HepG2 (cell line): Measurements from ENCODE around the gene AHR. TPM values are rescaled to one million over a fixed set of nuclear protein-coding genes. Genes with fewer than 3 reads are reported as not detected.
A peak's percentile ranks its signal among the peaks of the same experiment; 100 is the strongest.

Experiments used
- CREB1 ChIP-seq, 2 experiments: fragments of 450-650 bp in 1 of 2; IDR thresholded peaks; 2 replicates each; pipeline ENCODE4 v1.6.1; 2016 to 2017; ENCODE audit warnings: control low read depth in 1 of 2, mild to moderate bottlenecking in 1 of 2, missing compliant biosample characterization in 1 of 2, missing genetic modification characterization in 1 of 2
- FOXA1 ChIP-seq, 2 experiments: fragments of 450-650 bp in 1 of 2; sonication (generic) in 1 of 2; formaldehyde crosslinking in 1 of 2; IDR thresholded peaks; 2 replicates each; pipeline versions ENCODE4 v1.4.0 to v1.6.1; 2016 to 2020; ENCODE audit warnings: missing genetic modification reagents in 1 of 2
- HES4 ChIP-seq: sonication (generic); formaldehyde crosslinking; IDR thresholded peaks from 2 replicates; pipeline ENCODE4 v1.9.0; 2021; ENCODE audit warnings: mild to moderate bottlenecking, missing genetic modification reagents, borderline replicate concordance
- JDP2 ChIP-seq: sonication (generic); formaldehyde crosslinking; IDR thresholded peaks from 2 replicates; pipeline ENCODE4 v1.8.1; 2022; ENCODE audit warnings: missing genetic modification reagents, borderline replicate concordance
- MAZ ChIP-seq, 2 experiments: sonication (generic) in 1 of 2; formaldehyde crosslinking in 1 of 2; IDR thresholded peaks; 2 replicates each; pipeline versions ENCODE4 v1.5.0 to v1.6.1; 2012 to 2020; ENCODE audit warnings: low read depth in 2 of 2, mild to moderate bottlenecking in 2 of 2, borderline replicate concordance in 1 of 2, improper control_type of control experiment in 1 of 2, low read length in 1 of 2, missing genetic modification reagents in 1 of 2, moderate library complexity in 1 of 2
- NCOA5 ChIP-seq: sonication (generic); formaldehyde crosslinking; IDR thresholded peaks from 2 replicates; pipeline ENCODE4 v1.4.0; 2020; ENCODE audit warnings: missing genetic modification reagents
- RBFOX2 ChIP-seq: fragments of 200-400 bp; formaldehyde crosslinking; IDR thresholded peaks from 2 replicates; pipeline ENCODE4 v1.6.1; 2017; ENCODE audit warnings: low read depth, mild to moderate bottlenecking, low read length
- SIX4 ChIP-seq: sonication (generic); formaldehyde crosslinking; IDR thresholded peaks from 2 replicates; pipeline ENCODE4 v1.4.0; 2020; ENCODE audit warnings: missing genetic modification reagents
- SOX6 ChIP-seq, 2 experiments: fragments of 450-650 bp in 1 of 2; sonication (generic) in 1 of 2; formaldehyde crosslinking in 1 of 2; IDR thresholded peaks; 2 replicates each; pipeline versions ENCODE4 v1.4.0 to v1.6.1; 2017 to 2020; ENCODE audit warnings: antibody characterized with exemption in 1 of 2, mild to moderate bottlenecking in 1 of 2, missing genetic modification reagents in 1 of 2
- STAG1 ChIP-seq: sonication (generic); formaldehyde crosslinking; IDR thresholded peaks from 2 replicates; pipeline ENCODE4 v1.4.0; 2020; ENCODE audit warnings: missing genetic modification reagents
- ZNF205 ChIP-seq: IDR thresholded peaks from 2 replicates; pipeline ENCODE4 v1.6.1; 2018; ENCODE audit warnings: missing biosample characterization, missing genetic modification reagents
- ZNF30 ChIP-seq: sonication (generic); formaldehyde crosslinking; IDR thresholded peaks from 2 replicates; pipeline ENCODE4 v1.5.0; 2020; ENCODE audit warnings: mild to moderate bottlenecking, missing genetic modification reagents
- ZNF335 ChIP-seq: sonication (generic); formaldehyde crosslinking; IDR thresholded peaks from 2 replicates; pipeline ENCODE4 v1.4.0; 2020; ENCODE audit warnings: missing genetic modification reagents
- ZNF672 ChIP-seq: sonication (generic); formaldehyde crosslinking; IDR thresholded peaks from 2 replicates; pipeline ENCODE4 v1.8.1; 2022; ENCODE audit warnings: missing genetic modification reagents
- ZNF841 ChIP-seq: sonication (generic); formaldehyde crosslinking; IDR thresholded peaks from 2 replicates; pipeline ENCODE4 v1.8.1; 2023; ENCODE audit warnings: missing genetic modification reagents, borderline replicate concordance
- ZSCAN25 ChIP-seq: sonication (generic); formaldehyde crosslinking; IDR thresholded peaks from 2 replicates; pipeline ENCODE4 v1.8.0; 2022; ENCODE audit warnings: mild to moderate bottlenecking, missing genetic modification reagents
- ZUFSP ChIP-seq: sonication (generic); formaldehyde crosslinking; IDR thresholded peaks from 2 replicates; pipeline ENCODE4 v1.9.0; 2021; ENCODE audit warnings: missing genetic modification reagents, mild to moderate bottlenecking, borderline replicate concordance
- polyA plus RNA-seq, 8 experiments: library from polyadenylated mRNA; depleted of rRNA in 3 of 8; stranded (reverse) in 7 of 8; unstranded in 1 of 8; fragments of >200 nt; fragmentation: Illumina TruSeq in 4 of 8; extraction: Trizol in 4 of 8; gene quantifications; 2 replicates each; pipeline versions ENCODE4 v1.2.1 to v1.2.3, GENCODE V29; 2011 to 2016; ENCODE audit warnings: low read depth in 4 of 8, missing spikeins in 1 of 8, mixed read lengths in 1 of 8; ENCODE audit not compliant: insufficient read depth in 1 of 8
- total RNA-seq, 5 experiments: library from RNA; depleted of rRNA; stranded (reverse); fragments of >200 nt; fragmentation: Illumina TruSeq; extraction: Trizol; gene quantifications; 2 replicates each; pipeline ENCODE4 v1.2.3, GENCODE V29; 2016; ENCODE audit warnings: low read depth in 1 of 5
- TF ChIP-seq, protein P1 (sequence below): sonication (generic); formaldehyde crosslinking; IDR thresholded peaks from 2 replicates; pipeline ENCODE4 v1.4.0; 2020; ENCODE audit warnings: missing genetic modification reagents, borderline replicate concordance
- TF ChIP-seq, protein P2 (sequence below): sonication (generic); formaldehyde crosslinking; IDR thresholded peaks from 2 replicates; pipeline ENCODE4 v1.4.0; 2020; ENCODE audit warnings: missing genetic modification reagents
- TF ChIP-seq, protein P3 (sequence below): sonication (generic); formaldehyde crosslinking; IDR thresholded peaks from 2 replicates; pipeline ENCODE4 v1.9.0; 2022; ENCODE audit warnings: low read depth, missing genetic modification reagents

The AHR gene
- total and polyA plus RNA-seq, 2 of the 13 experiments (the other 11 are each of a cell fraction or from before 2014, with no cell fraction given): 9.0 to 31.3 TPM

DNA sequence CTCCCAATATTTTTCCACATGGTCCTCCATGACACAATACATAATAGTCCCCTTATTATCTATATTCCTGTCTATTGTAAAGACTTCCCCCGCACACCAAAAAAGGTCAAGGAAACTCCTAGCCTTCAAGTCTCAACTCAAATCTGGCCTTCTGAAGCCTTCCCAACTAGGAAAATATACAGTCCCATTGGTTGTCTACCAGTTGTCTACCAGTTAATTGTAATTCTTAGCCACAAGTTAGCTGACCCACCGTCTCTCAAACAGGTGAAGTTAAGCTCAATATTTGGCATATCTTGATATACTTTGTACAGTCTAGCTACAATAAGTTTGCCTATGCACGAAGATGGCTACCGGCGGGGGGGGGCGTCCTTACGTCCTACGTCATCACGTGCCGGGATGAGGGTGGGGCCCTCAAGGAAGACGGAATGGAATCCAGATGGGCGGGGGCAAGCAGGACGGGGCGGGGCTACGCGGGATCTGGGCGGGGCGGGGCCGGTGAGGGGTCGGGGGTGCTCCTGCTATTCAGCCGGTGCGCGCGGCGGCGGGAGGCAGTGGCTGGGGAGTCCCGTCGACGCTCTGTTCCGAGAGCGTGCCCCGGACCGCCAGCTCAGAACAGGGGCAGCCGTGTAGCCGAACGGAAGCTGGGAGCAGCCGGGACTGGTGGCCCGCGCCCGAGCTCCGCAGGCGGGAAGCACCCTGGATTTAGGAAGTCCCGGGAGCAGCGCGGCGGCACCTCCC lies at the start of gene AHR (continued):
- no peak; the same call in 1 of the 2 replicates for TF ChIP-seq ZNF841 (CRISPR knock-in tag)
- 0 out of 2 replicates have a peak, but pooled peaks have one; percentile 11 for TF ChIP-seq SIX4 (CRISPR knock-in tag)
- TF ChIP-seq STAG1 (CRISPR knock-in tag): no peak
- TF ChIP-seq SOX6 (IDR thresholded peaks at IDR 0.05): no peak
- TF ChIP-seq SOX6 (CRISPR knock-in tag; IDR thresholded peaks at IDR 0.05): no peak; the same call in none of the 2 replicates
- peak; percentile 90 for TF ChIP-seq CREB1 (IDR thresholded peaks at IDR 0.05)
- TF ChIP-seq CREB1 (CRISPR knock-in tag; IDR thresholded peaks at IDR 0.05): peak; percentile 95
- no peak for TF ChIP-seq FOXA1 (IDR thresholded peaks at IDR 0.05)
- TF ChIP-seq FOXA1 (CRISPR knock-in tag; IDR thresholded peaks at IDR 0.05): no peak
- TF ChIP-seq, protein P1, sequence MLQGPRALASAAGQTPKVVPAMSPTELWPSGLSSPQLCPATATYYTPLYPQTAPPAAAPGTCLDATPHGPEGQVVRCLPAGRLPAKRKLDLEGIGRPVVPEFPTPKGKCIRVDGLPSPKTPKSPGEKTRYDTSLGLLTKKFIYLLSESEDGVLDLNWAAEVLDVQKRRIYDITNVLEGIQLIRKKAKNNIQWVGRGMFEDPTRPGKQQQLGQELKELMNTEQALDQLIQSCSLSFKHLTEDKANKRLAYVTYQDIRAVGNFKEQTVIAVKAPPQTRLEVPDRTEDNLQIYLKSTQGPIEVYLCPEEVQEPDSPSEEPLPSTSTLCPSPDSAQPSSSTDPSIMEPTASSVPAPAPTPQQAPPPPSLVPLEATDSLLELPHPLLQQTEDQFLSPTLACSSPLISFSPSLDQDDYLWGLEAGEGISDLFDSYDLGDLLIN (CRISPR knock-in tag): no peak
- no peak for TF ChIP-seq ZSCAN25 (CRISPR knock-in tag)
- TF ChIP-seq, protein P2, sequence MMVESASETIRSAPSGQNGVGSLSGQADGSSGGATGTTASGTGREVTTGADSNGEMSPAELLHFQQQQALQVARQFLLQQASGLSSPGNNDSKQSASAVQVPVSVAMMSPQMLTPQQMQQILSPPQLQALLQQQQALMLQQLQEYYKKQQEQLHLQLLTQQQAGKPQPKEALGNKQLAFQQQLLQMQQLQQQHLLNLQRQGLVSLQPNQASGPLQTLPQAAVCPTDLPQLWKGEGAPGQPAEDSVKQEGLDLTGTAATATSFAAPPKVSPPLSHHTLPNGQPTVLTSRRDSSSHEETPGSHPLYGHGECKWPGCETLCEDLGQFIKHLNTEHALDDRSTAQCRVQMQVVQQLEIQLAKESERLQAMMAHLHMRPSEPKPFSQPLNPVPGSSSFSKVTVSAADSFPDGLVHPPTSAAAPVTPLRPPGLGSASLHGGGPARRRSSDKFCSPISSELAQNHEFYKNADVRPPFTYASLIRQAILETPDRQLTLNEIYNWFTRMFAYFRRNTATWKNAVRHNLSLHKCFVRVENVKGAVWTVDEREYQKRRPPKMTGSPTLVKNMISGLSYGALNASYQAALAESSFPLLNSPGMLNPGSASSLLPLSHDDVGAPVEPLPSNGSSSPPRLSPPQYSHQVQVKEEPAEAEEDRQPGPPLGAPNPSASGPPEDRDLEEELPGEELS (CRISPR knock-in tag): no peak; the same call in 1 of the 2 replicates
- TF ChIP-seq ZUFSP (CRISPR knock-in tag): no peak
- TF ChIP-seq MAZ (IDR thresholded peaks at IDR 0.05; ENCODE audit: borderline replicate concordance, low read depth, low read length): peak; percentile 88
- 0 out of 2 replicates have a peak, but pooled peaks have one; percentile 22 for TF ChIP-seq MAZ (CRISPR knock-in tag; IDR thresholded peaks at IDR 0.05; ENCODE audit: low read depth)
- TF ChIP-seq, protein P3, sequence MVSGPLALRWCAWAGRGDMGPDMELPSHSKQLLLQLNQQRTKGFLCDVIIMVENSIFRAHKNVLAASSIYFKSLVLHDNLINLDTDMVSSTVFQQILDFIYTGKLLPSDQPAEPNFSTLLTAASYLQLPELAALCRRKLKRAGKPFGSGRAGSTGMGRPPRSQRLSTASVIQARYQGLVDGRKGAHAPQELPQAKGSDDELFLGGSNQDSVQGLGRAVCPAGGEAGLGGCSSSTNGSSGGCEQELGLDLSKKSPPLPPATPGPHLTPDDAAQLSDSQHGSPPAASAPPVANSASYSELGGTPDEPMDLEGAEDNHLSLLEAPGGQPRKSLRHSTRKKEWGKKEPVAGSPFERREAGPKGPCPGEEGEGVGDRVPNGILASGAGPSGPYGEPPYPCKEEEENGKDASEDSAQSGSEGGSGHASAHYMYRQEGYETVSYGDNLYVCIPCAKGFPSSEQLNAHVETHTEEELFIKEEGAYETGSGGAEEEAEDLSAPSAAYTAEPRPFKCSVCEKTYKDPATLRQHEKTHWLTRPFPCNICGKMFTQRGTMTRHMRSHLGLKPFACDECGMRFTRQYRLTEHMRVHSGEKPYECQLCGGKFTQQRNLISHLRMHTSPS (CRISPR knock-in tag): no peak
- TF ChIP-seq ZNF672: no peak
- no peak for TF ChIP-seq RBFOX2
- TF ChIP-seq ZNF205 (CRISPR knock-in tag): 0 out of 2 replicates have a peak, but pooled peaks have one; percentile 11
- no peak for TF ChIP-seq JDP2 (CRISPR knock-in tag)
- TF ChIP-seq ZNF335 (CRISPR knock-in tag): 0 out of 2 replicates have a peak, but pooled peaks have one; percentile 39
- TF ChIP-seq NCOA5 (CRISPR knock-in tag): no peak
- no peak for TF ChIP-seq HES4 (CRISPR knock-in tag)
- no peak for TF ChIP-seq ZNF30 (CRISPR knock-in tag)
